ENCODE data around the gene ABTB2. TPM values are rescaled to one million over a fixed set of nuclear protein-coding genes. Genes with fewer than 3 reads are reported as not detected.
A peak's percentile ranks its signal among the peaks of the same experiment; 100 is the strongest.
"Not testable (repeated sequence)": the region's sequence is repeated elsewhere in the genome, so short reads cannot be mapped to it uniquely, and the experiment has no call there.

ABTB2 gene
- total RNA-seq, 4 donors from 2014 or later: 5.4 to 15.6 (median 12.8) TPM

DNA sequence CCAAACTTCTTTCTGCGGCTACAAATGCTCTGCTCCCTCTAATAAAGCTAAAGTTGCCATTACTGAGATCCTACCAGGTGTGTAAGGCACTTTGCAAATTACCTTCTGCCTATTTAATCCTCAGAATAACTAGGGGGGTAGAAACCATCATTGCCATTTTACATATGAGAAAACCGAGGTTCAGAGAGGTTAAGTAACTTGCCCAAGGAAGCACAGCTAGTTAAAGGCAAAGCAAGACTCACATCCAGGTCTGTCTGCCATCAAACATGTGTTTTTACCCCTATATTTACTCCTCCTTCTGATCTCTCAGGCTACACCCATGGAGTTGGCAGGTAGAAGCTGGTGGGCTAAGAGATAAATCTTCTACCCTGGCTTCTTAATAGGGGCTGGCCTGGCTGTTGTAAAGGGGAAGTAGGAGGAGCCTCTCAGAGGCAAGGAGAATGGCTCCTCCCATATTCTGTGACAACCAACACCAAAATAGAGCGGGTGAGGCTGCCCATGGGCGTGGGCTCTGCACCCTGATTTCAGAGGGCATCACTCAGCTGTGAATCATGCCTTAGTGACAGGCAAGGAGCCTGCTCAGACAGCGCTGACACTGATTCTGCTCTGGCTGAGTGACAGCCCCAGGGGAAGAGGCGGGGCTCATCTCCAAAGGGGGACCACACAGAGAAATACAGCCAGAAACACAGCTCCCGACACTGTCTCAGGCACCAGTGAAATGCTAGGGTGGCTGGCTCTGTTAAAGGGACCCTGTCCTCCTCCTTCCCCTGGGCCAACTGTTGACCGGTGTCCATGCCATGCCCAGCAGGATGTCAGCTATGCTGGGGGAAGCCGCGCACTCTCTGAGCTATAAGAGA is 106.8 kb downstream of the ABTB2 start:
- 20% methylated on average over 10 of the region's 10 CpGs for WGBS
- H3K9me3 ChIP-seq: no peaks in the 10 kb centered on the region
- H3K36me3 ChIP-seq: no peaks in the 10 kb centered on the region
- H3K4me3 ChIP-seq: peak overlapping the region; percentile 17
- peak overlapping the region; percentile 47 for H3K27ac ChIP-seq
- H3K4me1 ChIP-seq: peaks cover 24% of the 10 kb centered on the region
- no peaks in the 10 kb centered on the region for H3K27me3 ChIP-seq
- DNase-seq (ENCODE audit: low spot score in 2 of 2): no peak
- no peak for TF ChIP-seq POLR2A (IDR thresholded peaks at IDR 0.05)
- TF ChIP-seq POLR2AphosphoS5 (IDR thresholded peaks at IDR 0.05): no peak
- TF ChIP-seq, protein P1, sequence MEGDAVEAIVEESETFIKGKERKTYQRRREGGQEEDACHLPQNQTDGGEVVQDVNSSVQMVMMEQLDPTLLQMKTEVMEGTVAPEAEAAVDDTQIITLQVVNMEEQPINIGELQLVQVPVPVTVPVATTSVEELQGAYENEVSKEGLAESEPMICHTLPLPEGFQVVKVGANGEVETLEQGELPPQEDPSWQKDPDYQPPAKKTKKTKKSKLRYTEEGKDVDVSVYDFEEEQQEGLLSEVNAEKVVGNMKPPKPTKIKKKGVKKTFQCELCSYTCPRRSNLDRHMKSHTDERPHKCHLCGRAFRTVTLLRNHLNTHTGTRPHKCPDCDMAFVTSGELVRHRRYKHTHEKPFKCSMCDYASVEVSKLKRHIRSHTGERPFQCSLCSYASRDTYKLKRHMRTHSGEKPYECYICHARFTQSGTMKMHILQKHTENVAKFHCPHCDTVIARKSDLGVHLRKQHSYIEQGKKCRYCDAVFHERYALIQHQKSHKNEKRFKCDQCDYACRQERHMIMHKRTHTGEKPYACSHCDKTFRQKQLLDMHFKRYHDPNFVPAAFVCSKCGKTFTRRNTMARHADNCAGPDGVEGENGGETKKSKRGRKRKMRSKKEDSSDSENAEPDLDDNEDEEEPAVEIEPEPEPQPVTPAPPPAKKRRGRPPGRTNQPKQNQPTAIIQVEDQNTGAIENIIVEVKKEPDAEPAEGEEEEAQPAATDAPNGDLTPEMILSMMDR (IDR thresholded peaks at IDR 0.05): no peak
- no peak for TF ChIP-seq EP300 (IDR thresholded peaks at IDR 0.05)

DNA sequence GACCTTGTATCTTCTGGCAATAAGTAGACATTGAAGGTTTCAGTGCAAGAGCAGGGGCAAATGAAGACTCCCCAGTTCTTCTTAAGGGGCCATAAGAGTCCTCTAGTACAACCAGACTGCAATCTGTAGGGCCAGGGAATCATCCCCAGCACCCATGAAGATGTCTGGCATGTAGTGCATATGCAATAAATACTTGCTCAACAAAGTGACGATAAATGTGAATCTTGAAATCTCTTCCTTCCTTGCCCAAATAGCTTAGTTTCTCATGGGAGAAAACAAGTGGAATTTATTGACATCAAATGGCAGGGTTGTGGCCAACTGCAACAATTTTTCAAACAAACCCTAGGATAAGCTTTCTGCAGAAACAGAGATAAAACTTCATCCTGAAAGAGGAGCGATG is 107.6 kb downstream of the ABTB2 start:
- 81% methylated on average over 2 of the region's 2 CpGs for WGBS
- TF ChIP-seq POLR2A (IDR thresholded peaks at IDR 0.05): no peak
- TF ChIP-seq POLR2AphosphoS5 (IDR thresholded peaks at IDR 0.05): no peak
- TF ChIP-seq EP300 (IDR thresholded peaks at IDR 0.05): no peak
- TF ChIP-seq, protein P1 (IDR thresholded peaks at IDR 0.05): no peak
- Histone ChIP-seq H3K27me3 (no peaks in the 10 kb centered on the region), H3K36me3 (no peaks in the 10 kb centered on the region), H3K9me3 (no peaks in the 10 kb centered on the region), H3K27ac (no peak overlapping the region), H3K4me1 (peaks cover 27% of the 10 kb centered on the region), H3K4me3 (no peak overlapping the region)
- DNase-seq (ENCODE audit: low spot score in 2 of 2): no peak

- Histone ChIP-seq H3K36me3 (no peaks in the 10 kb centered on the region), H3K27ac (no peak overlapping the region), H3K4me3 (no peak overlapping the region), H3K9me3 (no peaks in the 10 kb centered on the region), H3K4me1 (peaks cover 27% of the 10 kb centered on the region), H3K27me3 (no peaks in the 10 kb centered on the region)
- no peak for DNase-seq (ENCODE audit: low spot score in 2 of 2)
- 94% methylated on average over 3 of the region's 3 CpGs for WGBS
- TF ChIP-seq POLR2A (IDR thresholded peaks at IDR 0.05) (no peak), EP300 (IDR thresholded peaks at IDR 0.05) (no peak), POLR2AphosphoS5 (IDR thresholded peaks at IDR 0.05) (no peak)
- TF ChIP-seq, protein P1 (IDR thresholded peaks at IDR 0.05): no peak
Measured at GRCh38 chr11:34249439-34249838, 108.4 kb downstream of the ABTB2 start.

- WGBS: 98% methylated on average over 4 of the region's 4 CpGs
Measured at GRCh38 chr11:34246511-34246910, 111.3 kb downstream of the ABTB2 start.

GRCh38 chr11:34245041-34245440 is 112.8 kb downstream of the ABTB2 start:
- Histone ChIP-seq H3K4me3 (no peak overlapping the region), H3K27ac (no peak overlapping the region), H3K36me3 (no peaks in the 10 kb centered on the region), H3K4me1 (peaks cover 17% of the 10 kb centered on the region), H3K9me3 (no peaks in the 10 kb centered on the region), H3K27me3 (no peaks in the 10 kb centered on the region)
- WGBS: 91% methylated on average over 4 of the region's 4 CpGs
- TF ChIP-seq EP300 (IDR thresholded peaks at IDR 0.05) (no peak), POLR2A (IDR thresholded peaks at IDR 0.05) (no peak), POLR2AphosphoS5 (IDR thresholded peaks at IDR 0.05) (no peak)
- TF ChIP-seq, protein P1 (IDR thresholded peaks at IDR 0.05): no peak
- no peak for DNase-seq (ENCODE audit: low spot score in 2 of 2)

More at GRCh38 chr11:34246511-34246910, 111.3 kb downstream of the ABTB2 start:
- H3K9me3 ChIP-seq; H3K36me3 ChIP-seq; H3K4me3 ChIP-seq; H3K27me3 ChIP-seq; DNase-seq (ENCODE audit: low spot score in 2 of 2); H3K27ac ChIP-seq: not testable (repeated sequence)
- peaks cover 29% of the 10 kb centered on the region for H3K4me1 ChIP-seq
